Measurements from ENCODE around the gene ESYT2.

- TF ChIP-seq CTCF (IDR thresholded peaks at IDR 0.05) (no peak), POLR2A (IDR thresholded peaks at IDR 0.05) (no peak), POLR2AphosphoS5 (IDR thresholded peaks at IDR 0.05) (no peak)
Measured at GRCh38 chr7:158702944-158703343, 126.4 kb downstream of the ESYT2 start.
